Testis (tissue), 2 donors: ENCODE data around the gene GFY.

ENCODE experiments used
- CTCF ChIP-seq, 3 experiments: fragments of 450-650 bp in 2 of 3; fragments of 200-600 bp in 1 of 3; sonication (generic) in 1 of 3; IDR thresholded peaks; one replicate each; pipeline ENCODE4 v1.5.1; 2016 to 2019; ENCODE audit warnings: antibody characterized with exemption in 3 of 3, mild to moderate bottlenecking in 2 of 3, moderate library complexity in 1 of 3
- POLR2A ChIP-seq: fragments of 450-650 bp; IDR thresholded peaks from one replicate; pipeline ENCODE4 v1.6.1; 2017; ENCODE audit warnings: antibody characterized with exemption, mild to moderate bottlenecking, moderate library complexity

GRCh38 chr19:49409441-49410029 is 15.7 kb upstream of the GFY start:
- TF ChIP-seq POLR2A: no peak
- TF ChIP-seq CTCF (IDR thresholded peaks at IDR 0.05): no peak
